Activated T-helper 1 cell treated with anti-CD3 and anti-CD28 coated beads, Interleukin-2, amount 50 U/mL, for 16 hours (primary cell): ENCODE results near the gene CDH13.

ENCODE experiments used
- DNase-seq, 2 donors: peaks; one replicate each; pipeline ENCODE4 v3.0.0-alpha.2; 2020; ENCODE audit warnings: low read depth in 1 of 2, low spot score in 1 of 2

CDH13 gene

GRCh38 chr16:83814659-83814985 is 1187.9 kb downstream of the CDH13 start:
- DNase-seq = no peak

- DNase-seq = no peak
Observed at GRCh38 chr16:83817022-83817421, 1190.3 kb downstream of the CDH13 start.

- DNase-seq = no peak
Observed at GRCh38 chr16:83818276-83818675, 1191.5 kb downstream of the CDH13 start.

- DNase-seq = no peak
Observed at GRCh38 chr16:83819361-83819760, 1192.6 kb downstream of the CDH13 start.

- peak; percentile 62 to 78 for DNase-seq
Observed at GRCh38 chr16:83826146-83826913, 1199.6 kb downstream of the CDH13 start.

- DNase-seq = no peak
Observed at GRCh38 chr16:83830091-83830768, 1203.5 kb downstream of the CDH13 start.

GRCh38 chr16:83830769-83831455 is 1204.1 kb downstream of the CDH13 start:
- DNase-seq = no peak

- no peak for DNase-seq
Observed at GRCh38 chr16:83831456-83831987, 1204.8 kb downstream of the CDH13 start.

GRCh38 chr16:83833921-83834320 is 1207.2 kb downstream of the CDH13 start:
- DNase-seq = no peak

GRCh38 chr16:83835586-83836566 is 1209.1 kb downstream of the CDH13 start:
- DNase-seq = no peak

- DNase-seq = no peak
Observed at GRCh38 chr16:83837566-83837965, 1210.8 kb downstream of the CDH13 start.

GRCh38 chr16:83838151-83838550 is 1211.4 kb downstream of the CDH13 start:
- DNase-seq = no peak

GRCh38 chr16:83839561-83839960 is 1212.8 kb downstream of the CDH13 start:
- no peak for DNase-seq

GRCh38 chr16:83840060-83840617 is 1213.4 kb downstream of the CDH13 start:
- DNase-seq = no peak

GRCh38 chr16:83842291-83842690 is 1215.5 kb downstream of the CDH13 start:
- DNase-seq = no peak

GRCh38 chr16:83842756-83843507 is 1216.2 kb downstream of the CDH13 start:
- DNase-seq = no peak

GRCh38 chr16:83843657-83844056 is 1216.9 kb downstream of the CDH13 start:
- DNase-seq = no peak

- no peak for DNase-seq
Observed at GRCh38 chr16:83845263-83845662, 1218.5 kb downstream of the CDH13 start.

GRCh38 chr16:83847371-83848225 is 1220.8 kb downstream of the CDH13 start:
- no peak for DNase-seq
